PFSK-1 (cell line): Measurements from ENCODE around the gene UPF1.

Experiments
- POLR2AphosphoS5 ChIP-seq: IDR thresholded peaks from 2 replicates; pipeline ENCODE4 v1.6.1; 2012; ENCODE audit warnings: low read depth, mild to moderate bottlenecking, control low read depth, low read length, moderate library complexity
- REST ChIP-seq, 2 experiments: IDR thresholded peaks; 2 replicates each; pipeline versions ENCODE4 v1.6.1 to v1.8.0; 2011 to 2012; ENCODE audit warnings: low read depth in 2 of 2, low read length in 2 of 2, control low read depth in 1 of 2, inconsistent platforms in 1 of 2, mild to moderate bottlenecking in 1 of 2, moderate library complexity in 1 of 2; ENCODE audit not compliant: insufficient read depth in 1 of 2
- TAF1 ChIP-seq: IDR thresholded peaks from 2 replicates; pipeline ENCODE4 v1.6.1; 2012; ENCODE audit warnings: low read length, control low read depth, borderline replicate concordance; ENCODE audit not compliant: insufficient read depth

GRCh38 chr19:18849838-18850400 lies 18.2 kb downstream of the UPF1 start:
- TF ChIP-seq REST (IDR thresholded peaks at IDR 0.05; ENCODE audit: insufficient read depth in 1 of 2, low read depth in 2 of 2, low read length in 2 of 2) (no peak), TAF1 (no peak), POLR2AphosphoS5 (no peak)
